Inflammatory macrophage treated with lipopolysaccharide for 4 hours (primary cell): Measurements from ENCODE around the gene VSTM2B.
"Not testable (repeated sequence)": the region's sequence is repeated elsewhere in the genome, so short reads cannot be mapped to it uniquely, and the experiment has no call there.

ENCODE experiments used
- DNase-seq: peaks from one replicate; pipeline ENCODE4 v3.0.0-alpha.2; 2020

The VSTM2B gene

DNA sequence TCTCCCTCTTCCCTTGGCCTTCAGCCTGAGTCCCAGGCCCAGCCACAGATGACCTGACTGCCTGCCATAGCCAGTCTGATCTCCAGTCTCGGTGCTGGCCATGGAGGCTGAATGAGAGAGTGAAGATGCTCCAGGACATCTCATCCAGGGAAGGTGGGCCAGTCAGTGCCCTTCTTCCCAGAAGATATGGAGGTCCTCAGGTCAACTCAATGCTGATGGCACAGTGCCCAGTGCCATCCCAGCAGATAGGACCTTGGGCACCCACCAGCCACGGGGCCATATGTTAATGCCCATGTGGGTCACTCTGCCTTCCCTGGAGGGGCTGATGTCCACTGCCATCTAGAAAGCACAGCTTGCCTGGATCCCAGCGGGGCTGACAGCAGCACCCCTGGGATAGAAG lies 7.2 kb downstream of the VSTM2B start:
- no peak for DNase-seq

DNA sequence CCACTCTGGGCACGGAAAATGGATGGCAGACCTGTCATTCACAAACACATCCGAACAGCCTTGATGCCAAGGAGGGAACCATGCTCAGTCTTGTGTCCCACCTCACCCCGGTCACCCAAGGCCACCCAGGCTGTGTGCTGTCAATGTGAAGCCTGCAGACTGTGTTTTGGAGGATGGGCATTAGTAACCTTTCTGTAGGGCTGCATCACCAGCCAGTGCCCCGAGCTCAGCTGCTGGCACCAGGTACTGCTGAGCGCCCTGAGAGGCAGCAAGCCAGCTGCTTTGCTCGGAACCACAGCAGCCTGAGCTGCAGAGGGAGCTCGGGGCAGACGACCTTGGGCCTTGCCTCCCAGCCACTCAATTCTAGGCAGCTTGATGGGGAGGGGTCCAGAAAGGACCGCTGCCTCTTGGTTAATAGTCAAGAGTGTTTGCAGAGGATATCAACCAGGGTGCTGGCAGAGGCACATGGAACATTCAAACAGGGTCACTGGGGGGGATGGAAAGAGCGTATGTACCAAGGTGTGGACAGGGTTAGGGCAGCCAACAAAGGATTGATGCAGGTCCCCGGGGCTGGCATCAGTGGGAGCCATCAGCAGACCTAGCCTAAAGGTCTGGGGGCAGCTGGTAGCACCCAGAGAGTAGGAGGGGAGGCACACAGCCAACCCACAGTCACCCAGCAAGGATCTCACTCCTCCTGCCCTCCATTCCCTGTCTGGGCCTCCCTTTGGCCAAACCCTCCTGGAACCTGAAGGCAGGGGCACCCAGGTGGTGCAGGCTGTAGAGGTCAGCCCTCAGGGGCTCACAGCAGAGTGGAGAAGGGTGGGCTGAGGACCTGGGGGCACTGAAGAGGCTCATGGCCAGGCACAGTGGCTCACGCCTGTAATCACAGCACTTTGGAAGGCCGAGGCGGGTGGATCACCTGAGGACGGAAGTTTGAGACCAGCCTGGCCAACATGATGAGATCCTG lies 8.1 kb downstream of the VSTM2B start:
- no peak for DNase-seq

DNA sequence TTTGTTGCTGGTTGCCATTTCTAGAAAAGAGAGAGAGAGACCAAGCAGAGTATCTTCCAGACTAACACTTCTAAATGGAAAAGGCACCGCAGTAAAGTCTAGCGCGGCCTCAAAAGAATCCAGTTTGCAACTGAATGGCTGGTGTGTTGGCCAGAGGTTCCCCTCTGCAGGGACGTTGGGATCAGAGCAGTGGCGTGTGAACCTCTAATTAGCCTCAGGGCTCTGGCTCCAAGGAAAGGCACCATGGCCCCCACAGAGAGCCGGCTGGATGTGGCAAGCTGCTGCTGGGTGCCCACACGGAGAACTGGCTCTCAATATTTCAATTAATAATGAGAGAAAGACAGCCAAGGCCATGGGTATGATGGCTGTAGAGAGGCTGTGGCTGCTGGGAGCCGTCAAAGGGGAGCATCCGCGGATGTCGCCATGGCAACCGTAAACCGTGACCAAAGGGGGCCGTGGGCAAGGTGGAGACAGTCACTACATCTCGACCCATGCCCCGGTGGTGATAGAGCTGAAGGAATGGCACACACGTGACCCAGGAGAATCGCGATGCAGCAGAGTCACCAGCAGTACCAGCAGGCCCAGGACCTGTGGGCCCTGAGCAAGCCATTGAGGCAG lies 9.5 kb downstream of the VSTM2B start:
- DNase-seq = no peak

DNA sequence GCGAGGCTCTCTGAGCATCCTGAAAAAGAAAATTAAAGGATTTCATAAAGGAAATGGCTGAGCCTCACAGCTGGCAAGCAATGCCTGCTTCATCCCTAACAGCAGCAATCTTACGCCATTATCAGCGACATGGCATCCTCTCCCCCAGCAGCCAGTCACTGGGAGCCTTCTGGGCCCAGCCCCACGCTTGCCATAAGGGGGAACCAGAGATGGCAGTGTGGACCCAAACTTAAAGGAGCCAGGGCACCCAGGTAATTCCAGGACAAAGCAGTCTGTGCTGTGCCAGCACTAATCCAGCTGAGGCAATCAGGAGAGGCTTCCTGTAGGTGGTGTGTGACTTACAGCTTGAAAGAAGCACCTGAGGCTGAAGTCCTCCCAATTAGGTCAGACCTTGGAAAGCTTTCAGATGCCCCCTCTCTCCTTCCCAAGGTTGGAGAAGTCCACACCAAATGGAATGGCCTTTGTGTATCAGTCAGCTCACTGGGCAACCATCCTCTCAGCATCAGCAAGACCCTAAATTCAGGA lies 10.3 kb downstream of the VSTM2B start:
- DNase-seq = no peak

DNA sequence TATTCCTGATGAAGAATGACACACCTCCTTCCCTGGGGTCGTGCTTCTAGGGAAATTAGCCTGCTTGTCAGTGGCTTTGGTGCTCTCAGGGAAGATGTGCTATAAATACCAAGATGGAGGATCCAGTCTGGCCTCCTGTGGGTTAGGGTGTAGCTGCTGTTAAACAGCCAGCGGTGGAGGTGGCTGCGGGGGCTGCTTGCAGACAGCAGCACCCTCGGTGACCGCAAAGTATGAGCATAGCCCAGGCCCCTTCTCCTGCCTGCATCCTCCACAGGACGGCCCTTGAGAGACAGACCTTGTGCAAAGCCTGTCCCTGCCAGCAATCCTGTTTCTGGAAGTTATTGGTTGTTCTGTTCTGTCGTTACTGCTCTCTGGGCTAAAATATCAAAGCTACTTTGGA lies 11.4 kb downstream of the VSTM2B start:
- no peak for DNase-seq

DNA sequence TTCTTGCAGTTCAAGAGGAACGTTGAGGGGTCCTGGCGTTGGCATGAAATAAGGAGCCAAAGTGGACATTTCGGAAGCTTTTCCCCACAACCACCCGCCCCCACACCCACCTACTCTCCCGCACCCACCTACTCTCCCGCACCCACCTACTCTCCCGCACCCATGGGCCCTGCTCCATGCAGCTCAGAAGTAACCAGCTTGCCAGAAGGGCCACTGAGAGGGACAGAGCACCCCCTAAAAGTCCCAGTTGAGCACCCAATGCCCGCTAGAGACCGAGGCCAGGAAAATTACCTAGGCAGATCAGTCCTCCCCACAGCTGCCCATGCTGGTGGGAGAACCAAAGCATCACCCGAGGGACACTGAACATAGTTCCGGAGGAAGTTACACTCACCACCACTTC lies 11.8 kb downstream of the VSTM2B start:
- DNase-seq = no peak

DNA sequence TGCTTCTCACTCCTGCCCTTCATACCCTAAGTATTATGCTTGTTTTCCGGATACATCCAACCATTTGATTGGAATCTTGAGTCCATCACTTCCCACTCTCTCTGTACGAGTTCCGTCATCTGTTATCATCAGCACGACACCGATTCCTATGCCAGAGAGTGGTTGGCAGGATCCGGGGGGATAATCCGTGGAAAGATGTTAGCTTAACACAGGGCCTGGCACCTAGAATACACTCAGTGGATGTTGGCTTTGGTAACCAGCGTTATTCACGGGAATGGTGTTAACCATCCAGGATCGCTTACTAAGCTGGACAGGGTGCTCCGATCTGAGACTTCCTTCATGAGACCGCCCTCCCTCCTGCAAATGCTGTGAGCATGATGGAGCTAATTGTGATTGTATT lies 12.4 kb downstream of the VSTM2B start:
- no peak for DNase-seq

DNA sequence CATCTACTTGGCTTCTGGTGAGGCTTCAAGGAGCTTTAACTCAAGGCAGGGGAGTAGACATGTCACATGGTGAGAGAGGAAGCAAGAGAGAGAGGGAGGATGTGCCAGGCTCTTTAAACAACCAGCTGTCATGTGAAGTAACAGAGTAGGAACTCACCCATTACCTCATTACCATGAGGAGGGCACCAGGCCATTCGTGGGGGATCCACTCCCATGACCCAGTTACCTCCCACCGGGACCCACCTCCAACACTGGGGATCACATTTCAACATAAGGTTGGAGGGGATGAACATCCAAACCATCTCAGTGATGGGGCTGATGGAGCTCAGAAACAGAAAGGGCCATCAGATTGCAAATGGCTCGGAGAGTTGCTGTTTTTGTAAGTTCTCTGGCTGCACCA lies 12.9 kb downstream of the VSTM2B start:
- DNase-seq = no peak

DNA sequence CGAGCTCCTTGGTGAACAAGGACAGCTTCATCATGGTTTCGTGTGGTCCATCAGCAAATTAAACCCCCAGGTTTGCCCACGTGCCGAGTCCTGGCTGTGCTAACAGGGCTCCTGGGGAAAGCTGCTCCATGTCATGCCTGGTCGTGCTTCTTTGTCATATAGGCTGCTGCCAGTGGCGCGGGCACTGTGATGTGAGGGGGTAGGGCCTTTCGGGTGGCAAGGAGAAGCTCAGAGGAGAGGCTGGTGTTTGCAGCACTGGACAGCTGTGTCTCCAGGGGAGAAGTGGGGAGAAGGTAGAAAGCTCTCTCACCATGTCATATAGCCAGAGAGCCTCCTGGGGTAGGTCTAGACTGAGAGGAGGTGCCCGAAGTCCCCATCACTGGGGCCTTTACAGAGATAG lies 13.3 kb downstream of the VSTM2B start:
- no peak for DNase-seq

DNA sequence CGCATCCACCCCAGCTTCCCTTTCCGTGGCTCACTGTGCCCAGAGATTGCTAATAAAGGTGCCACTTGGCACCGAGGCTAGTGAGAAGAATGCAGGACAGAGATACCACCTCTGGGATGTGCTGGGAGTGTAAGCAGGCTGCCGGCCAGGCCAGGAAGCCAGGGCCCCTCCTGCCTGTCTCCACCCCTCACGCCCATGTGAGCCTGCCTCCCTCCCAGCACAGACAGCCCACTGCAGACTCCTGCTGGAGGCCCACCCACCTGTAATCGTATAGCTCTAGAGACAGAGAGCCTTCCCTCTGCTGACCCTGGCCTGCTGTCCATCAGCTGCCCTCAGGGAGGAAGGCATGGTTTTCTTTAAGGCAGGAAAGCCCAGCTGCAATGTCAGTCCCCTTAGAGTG lies 13.9 kb downstream of the VSTM2B start:
- no peak for DNase-seq

DNA sequence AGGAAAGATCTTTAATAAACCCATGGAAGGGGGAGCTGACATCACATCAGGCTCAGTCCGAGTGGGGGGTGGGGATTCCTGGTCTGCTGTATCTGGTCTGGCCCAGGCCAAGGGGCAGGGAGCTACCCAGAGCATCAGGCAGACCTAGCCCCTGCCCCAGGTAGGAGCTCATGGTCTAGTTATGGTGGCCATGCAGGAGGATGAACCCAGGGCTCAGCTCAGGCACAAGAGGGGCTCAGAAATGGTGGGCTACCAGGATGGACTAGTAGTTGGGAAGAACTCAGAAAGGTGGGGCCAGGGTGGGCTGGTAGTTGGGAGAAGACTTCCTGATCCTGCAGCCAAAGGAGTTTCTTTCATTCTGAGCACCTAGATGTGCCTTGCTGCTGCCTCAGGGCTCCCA lies 14.3 kb downstream of the VSTM2B start:
- no peak for DNase-seq

DNA sequence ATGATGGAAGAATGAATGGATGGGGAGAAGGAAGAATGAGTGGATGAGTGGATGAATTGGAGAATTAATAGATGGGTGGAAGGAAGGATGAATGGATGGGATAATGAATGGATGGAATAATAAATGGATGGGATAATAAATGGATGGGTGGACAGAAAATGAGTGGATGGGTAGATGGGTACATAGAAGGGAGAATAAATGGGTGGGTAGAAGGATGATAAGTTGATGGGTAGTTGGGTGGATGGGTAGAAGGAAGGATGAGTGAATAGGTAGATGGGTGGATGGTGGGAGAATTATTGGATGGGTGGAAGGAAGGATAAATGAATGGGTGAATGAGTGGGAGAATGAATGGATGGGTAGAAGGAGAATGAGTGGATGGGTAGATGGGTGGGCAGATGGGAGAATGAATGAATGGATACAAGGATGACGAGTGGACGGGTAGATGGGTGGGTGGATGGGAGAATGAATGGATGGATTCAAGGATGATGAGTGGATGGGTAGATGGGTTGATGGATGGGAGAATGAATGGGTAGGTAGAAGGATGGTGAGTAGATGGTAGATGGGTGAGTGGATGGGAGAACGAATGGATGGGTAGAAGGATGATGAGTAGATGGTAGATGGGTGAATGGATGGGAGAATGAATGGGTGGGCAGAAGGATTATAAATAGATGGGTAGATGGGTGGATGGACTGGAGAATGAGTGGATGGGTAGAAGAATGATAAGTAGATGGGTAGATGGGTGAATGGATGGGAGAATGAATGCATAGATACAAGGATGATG lies 15.9 kb downstream of the VSTM2B start:
- no peak for DNase-seq

DNA sequence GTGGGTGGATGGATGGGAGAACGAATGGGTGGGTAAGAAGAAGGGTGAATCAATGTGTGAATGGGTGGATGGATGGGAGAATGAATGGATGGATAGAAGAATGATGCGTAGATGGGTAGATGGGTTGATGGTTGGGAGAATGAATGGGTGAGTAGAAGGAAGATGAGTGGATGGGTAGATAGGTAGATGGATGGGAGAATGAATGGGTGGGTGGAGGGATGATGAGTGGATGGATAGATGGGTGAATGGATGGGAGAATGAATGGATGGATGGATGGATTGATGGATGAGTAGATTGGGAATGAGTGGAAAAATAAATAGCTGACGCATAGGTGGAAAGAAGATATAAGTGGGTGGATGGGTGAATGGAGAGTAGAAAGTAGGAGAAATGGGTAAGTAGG lies 16.5 kb downstream of the VSTM2B start:
- no peak for DNase-seq

DNA sequence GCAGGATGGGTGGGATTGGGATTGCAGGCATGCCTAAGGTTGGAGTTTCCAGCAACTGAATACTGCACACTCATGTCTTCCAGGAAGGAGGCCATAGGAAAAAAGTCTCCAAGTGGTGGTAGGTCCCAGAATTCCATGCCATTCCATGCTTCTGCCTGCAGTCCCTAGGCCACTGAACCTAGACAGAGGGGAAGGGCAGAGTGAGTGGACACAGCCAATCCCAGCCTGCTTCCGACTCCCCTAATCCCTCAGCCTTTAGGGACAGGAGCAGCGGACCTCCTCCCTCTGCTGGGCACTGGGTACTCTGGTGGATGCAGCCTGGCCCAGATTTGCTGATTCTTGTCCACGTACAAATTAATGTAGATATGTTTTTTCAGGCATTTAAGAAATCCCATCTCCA lies 17.0 kb downstream of the VSTM2B start:
- no peak for DNase-seq

DNA sequence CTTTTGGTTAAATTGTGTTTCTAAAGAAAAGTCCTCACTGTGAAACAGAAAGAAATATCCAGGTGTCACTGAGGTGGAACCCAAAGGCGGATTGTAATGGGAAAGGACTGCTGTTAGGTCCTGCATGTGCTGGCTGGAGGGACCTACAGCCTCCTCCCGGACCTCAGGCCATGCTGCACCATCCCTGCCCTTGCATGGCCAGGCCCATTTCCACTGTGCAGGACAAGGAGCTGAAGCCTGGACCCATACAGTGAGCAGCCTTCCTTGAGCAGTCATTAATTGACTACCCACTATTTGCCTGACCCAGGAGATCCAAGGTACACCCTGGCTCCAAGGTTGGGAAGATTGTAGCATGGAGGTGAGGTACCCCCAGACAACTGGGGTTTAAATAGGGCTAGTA lies 17.6 kb downstream of the VSTM2B start:
- DNase-seq = no peak

DNA sequence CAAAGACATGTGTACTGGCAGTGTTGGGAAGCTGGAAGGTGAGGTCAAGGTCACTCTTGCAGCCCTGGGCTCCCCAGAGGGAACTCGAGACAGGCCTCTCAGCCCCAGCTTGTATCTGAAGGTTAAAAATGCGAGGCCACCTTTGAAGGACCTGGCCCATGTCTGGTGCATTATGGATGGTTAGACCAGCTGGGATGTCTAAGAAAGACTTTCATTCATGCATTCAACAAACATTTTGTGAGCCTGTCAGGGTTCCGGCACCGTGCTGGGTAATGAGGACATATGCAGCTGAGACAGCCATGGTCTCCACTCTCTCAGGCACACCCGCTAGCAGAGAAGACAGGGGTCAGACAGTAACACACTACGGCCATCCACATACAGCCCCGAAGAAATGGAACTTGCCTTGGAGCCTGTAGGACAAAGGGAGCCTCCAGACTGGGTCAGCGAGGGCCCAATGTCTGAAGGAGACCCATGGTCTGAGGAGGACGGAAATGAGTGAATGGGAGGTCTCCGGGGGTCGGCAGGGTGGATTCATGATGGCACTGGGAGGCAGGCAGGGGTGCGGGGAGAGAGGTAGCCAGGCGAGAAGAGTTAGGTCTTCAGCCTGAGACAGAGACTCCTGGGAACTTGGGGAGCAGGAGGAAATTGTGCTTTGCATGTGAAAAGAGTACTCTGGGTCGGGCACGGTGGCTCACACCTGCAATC lies 19.0 kb downstream of the VSTM2B start:
- DNase-seq = no peak

DNA sequence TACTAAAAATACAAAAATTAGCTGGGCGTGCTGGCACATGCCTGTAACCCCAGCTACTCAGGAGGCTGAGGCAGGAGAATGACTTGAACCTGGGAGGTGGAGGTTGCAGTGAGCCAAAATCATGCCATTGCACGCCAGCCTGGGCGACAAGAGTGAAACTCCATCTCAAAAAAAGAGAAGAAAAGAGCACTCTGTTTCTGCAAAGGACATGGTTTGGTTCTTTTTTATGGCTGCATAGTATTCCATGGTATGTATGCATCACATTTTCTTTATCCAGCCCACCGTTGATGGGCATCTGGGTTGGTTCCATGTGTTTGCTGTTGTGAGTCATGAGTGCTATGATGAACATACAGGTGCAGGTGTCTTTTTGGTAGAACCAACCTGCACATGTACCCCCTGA lies 19.7 kb downstream of the VSTM2B start:
- DNase-seq = not testable (repeated sequence)

DNA sequence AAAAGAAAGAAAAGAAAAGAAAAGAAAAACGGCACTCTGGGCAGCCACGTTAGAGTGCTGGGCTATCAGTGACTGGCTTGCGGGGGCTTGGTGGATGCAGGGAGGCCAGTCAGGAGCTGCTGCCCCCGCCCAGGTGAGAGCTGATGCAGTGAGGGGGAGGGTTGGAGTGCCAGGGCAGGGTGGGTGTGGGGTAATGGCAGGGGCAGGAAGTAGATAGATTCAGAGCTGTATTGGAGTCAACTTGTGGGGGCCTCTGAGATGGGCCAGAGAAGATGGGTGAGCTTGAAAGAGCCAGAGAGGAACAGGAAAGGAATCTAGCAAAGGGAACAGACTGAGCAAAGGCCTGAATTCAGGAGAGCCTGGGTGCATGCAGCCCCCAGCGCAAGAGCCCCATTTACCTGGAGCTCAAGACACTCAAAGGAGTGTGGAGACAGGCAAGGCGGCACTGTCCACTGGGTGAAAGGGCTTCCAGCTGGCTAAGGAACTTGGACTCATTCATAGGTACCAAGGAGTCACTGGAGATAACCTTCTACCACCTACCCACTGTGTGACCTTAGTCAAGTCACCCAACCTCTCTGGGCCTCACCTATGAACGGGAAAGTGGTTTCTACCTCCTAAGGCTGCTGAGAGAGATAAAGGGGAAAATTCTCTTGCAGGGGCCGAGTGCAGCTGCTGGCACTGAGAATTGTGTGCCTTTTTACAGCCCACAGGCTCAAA lies 20.2 kb downstream of the VSTM2B start:
- DNase-seq = no peak

DNA sequence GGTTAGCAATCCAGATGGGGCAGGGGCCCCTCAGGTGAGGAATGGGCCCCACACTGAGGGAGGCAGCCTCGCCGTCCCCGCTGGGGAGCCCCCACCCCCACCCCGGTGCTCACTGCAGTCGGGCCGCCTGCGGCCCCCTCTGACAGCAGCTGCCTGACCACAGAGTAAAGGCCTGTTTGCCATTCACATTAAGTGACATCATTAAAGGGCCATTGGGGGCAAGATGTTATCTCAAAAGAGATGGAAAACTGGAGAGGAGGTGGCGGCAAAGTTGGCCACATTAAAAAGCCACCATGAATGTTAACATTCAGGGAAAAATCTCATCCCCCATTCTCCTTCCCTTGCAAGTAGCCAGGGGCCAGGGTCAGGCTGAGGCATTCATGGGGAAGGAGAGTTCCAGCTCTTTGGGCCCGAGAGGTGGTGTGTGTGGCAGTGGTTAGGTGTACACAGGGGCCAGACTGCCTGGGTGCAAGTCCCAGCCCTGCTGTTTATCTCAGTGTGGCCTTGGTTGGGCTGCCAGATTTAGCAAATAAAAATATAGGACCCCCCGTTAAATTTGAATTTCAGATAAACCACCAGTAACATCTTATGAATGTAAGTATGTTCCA lies 20.9 kb downstream of the VSTM2B start:
- DNase-seq = no peak

DNA sequence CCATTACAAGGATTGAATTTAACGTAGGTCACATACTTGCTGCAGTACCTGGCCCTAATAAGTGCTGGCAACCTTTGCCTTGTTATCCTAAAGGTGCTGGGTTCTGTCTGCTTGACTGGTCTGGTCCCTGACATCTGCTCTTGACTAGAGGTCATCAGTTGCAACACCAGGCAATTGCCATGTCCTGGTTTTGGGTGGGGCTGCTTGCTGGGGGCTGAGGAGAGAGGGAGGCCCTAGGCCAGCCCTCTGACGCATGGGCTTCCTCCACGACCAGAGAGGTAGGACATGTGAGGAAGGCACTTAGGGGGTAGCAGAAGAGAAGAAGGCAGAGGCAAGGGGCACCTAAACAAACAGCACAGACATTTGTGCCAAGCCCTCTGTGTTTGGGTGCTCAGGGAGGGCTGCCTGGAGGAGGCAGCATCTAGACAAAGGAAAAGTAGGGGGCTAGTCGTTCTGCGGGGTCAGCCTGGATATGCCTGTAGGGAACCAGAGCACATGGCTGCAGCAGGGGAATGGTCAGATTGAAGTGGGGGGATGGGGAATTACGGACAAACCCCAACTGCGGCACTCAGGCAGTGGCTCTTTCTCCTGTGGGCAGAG lies 21.7 kb downstream of the VSTM2B start:
- no peak for DNase-seq

DNA sequence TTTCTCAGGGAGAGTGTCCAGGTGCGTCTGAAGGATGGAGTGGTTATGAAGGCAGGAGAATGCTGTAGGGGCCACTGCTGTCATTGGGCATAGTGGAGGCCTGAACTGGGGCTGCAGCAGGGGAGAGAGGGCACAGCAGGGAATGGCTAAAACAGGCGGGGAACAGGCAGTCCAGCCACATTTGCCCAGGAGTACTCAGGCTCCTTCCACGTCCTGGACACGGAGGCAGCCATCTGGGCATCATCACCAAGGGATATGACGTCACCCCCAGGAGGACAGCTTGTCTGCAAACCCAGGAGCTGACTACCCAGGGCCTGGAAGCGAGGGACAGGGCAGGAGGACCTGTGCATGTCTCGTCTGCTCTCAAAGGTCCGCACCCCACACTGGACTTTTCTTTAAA lies 22.2 kb downstream of the VSTM2B start:
- DNase-seq = no peak
